ENCODE measurements around the gene GPR32. TPM values are rescaled to one million over a fixed set of nuclear protein-coding genes. Genes with fewer than 3 reads are reported as not detected.

The GPR32 gene
- polyA plus RNA-seq, 3 donors = not detected

DNA sequence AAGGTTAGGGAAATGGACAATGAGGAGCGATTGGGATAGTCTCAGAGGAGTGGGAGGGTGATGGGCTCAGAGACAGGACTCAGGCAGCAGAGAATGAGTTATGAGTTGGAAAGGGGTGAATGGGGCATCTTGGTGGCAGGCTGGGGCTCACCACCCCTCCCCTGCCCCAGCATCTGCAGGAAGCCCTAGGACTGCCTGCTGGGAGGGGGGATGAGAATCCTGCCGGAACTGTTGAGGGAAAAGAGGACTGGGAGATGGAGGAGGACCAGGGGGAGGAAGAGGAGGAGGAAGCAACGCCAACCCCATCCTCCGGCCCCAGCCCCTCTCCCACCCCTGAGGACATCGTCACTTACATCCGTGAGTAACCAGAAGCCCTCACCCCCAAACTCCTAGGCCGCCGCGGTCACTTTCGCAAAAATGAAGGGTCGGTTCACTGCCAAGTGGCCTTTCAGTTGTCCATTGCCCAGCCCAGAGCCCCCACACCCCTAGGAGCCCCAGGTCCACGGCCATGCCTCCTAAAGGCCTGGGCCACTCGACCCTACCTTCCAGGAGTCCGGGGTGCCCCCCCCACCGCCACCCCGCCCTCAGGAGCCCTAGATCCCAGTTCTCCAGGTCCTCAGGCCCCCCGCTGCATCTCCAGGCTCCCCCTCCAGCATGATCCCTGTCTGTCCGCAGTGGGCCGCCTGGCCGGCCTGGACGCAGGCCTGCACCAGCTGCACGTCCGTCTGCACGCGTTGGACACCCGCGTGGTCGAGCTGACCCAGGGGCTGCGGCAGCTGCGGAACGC lies 46.3 kb upstream of the GPR32 start:
- intact Hi-C loops (cut with micrococcal nuclease) = loop anchor here in 1 of 2 donors (5.0 kb wide), 1 partner anchor 58 kb away; no protein-coding TSS in a partner anchor
- H3K27me3 Mint-ChIP-seq (ENCODE audit: low read depth in 3 of 3) = peaks cover 40 to 78% (median 70%) of the 10 kb centered on the region in 3 donors

More for the DNA sequence above, 46.3 kb upstream of the GPR32 start:
- no peak for DNase-seq
- peak overlapping the region; percentile 85 for H3K4me2 ChIP-seq (replicated peaks; ENCODE audit: extremely low read depth, low read length, poor library complexity, severe bottlenecking)
- no peak overlapping the region for H3K9ac ChIP-seq (ENCODE audit: insufficient read depth, low read length, poor library complexity, severe bottlenecking)
- 2% methylated on average over 27 of the region's 31 CpGs for WGBS (ENCODE audit: insufficient coverage)
- peaks cover 39 to 54% of the 10 kb centered on the region in 2 donors for H3K4me1 ChIP-seq (ENCODE audit: control insufficient read depth in 1 of 2, insufficient read depth in 2 of 2, low read length in 2 of 2)
- H3K27ac ChIP-seq (ENCODE audit: low read depth in 1 of 2, low read length in 2 of 2) = no peak overlapping the region
- peak overlapping the region in 4 of 7 donors; percentile 86 to 96 (median 95) for H3K27ac Mint-ChIP-seq
- peaks cover 0 to 30% (median 14%) of the 10 kb centered on the region in 7 donors for H3K9me3 Mint-ChIP-seq
- peaks cover 2 to 36% of the 10 kb centered on the region in 2 donors for H3K27me3 ChIP-seq (ENCODE audit: control insufficient read depth in 2 of 2, insufficient read depth in 2 of 2, low read length in 2 of 2)
- H3K36me3 ChIP-seq (replicated peaks in 1 of 2; ENCODE audit: control insufficient read depth in 1 of 2, insufficient read depth in 2 of 2, low read length in 2 of 2) = no peaks in the 10 kb centered on the region
- H3K4me1 Mint-ChIP-seq = peaks cover 56% of the 10 kb centered on the region
- H3K9me3 ChIP-seq (replicated peaks in 1 of 2; ENCODE audit: control insufficient read depth in 1 of 2, insufficient read depth in 1 of 2, low read length in 2 of 2) = no peaks in the 10 kb centered on the region
- peak overlapping the region; percentile 83 for H2AFZ ChIP-seq (ENCODE audit: insufficient read depth, low read depth, low read length, poor library complexity, severe bottlenecking)
- H3K4me3 Mint-ChIP-seq = peak overlapping the region; percentile 85 to 96
- peaks cover 10% of the 10 kb centered on the region for H3K79me2 ChIP-seq (ENCODE audit: insufficient read depth, low read length)
- peaks cover 0 to 8% of the 10 kb centered on the region in 2 donors for H3K36me3 Mint-ChIP-seq
- H4K20me1 ChIP-seq (ENCODE audit: insufficient read depth, low read length) = no peaks in the 10 kb centered on the region
- H3K4me3 ChIP-seq (replicated peaks in 1 of 3; ENCODE audit: low read depth in 2 of 3, low read length in 3 of 3) = peak overlapping the region; percentile 51 to 78 (median 62)
- TF ChIP-seq, protein P1, sequence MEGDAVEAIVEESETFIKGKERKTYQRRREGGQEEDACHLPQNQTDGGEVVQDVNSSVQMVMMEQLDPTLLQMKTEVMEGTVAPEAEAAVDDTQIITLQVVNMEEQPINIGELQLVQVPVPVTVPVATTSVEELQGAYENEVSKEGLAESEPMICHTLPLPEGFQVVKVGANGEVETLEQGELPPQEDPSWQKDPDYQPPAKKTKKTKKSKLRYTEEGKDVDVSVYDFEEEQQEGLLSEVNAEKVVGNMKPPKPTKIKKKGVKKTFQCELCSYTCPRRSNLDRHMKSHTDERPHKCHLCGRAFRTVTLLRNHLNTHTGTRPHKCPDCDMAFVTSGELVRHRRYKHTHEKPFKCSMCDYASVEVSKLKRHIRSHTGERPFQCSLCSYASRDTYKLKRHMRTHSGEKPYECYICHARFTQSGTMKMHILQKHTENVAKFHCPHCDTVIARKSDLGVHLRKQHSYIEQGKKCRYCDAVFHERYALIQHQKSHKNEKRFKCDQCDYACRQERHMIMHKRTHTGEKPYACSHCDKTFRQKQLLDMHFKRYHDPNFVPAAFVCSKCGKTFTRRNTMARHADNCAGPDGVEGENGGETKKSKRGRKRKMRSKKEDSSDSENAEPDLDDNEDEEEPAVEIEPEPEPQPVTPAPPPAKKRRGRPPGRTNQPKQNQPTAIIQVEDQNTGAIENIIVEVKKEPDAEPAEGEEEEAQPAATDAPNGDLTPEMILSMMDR (IDR thresholded peaks at IDR 0.05) = no peak

Data from CD14-positive monocyte (primary cell).